Skeletal muscle satellite cell (primary cell): ENCODE data around the gene DLK2.

ENCODE experiments used
- H3K27me3 ChIP-seq: 2 replicates; pipeline ENCODE4 v1.7.0; 2013; ENCODE audit warnings: low read length; ENCODE audit not compliant: control insufficient read depth, insufficient read depth
- H3K36me3 ChIP-seq: 2 replicates; pipeline ENCODE4 v1.7.0; 2013; ENCODE audit warnings: mild to moderate bottlenecking, control low read depth, low read length; ENCODE audit not compliant: insufficient read depth
- H3K4me1 ChIP-seq: 2 replicates; pipeline ENCODE4 v1.7.0; 2013; ENCODE audit warnings: low read length; ENCODE audit not compliant: control insufficient read depth, insufficient read depth
- H3K4me2 ChIP-seq: 2 replicates; pipeline ENCODE4 v1.7.0; 2013; ENCODE audit warnings: mild to moderate bottlenecking, low read length
- H3K4me3 ChIP-seq: 2 replicates; pipeline ENCODE4 v1.7.0; 2013; ENCODE audit warnings: low read length
- H3K9ac ChIP-seq: 2 replicates; pipeline ENCODE4 v1.7.0; 2013; ENCODE audit warnings: mild to moderate bottlenecking, low read depth, low read length, moderate library complexity
- H3K9me3 ChIP-seq: replicated peaks from 2 replicates; pipeline ENCODE4 v1.7.0; 2013; ENCODE audit warnings: mild to moderate bottlenecking, control low read depth, low read length

Gene DLK2

GRCh38 chr6:43450699-43451131 lies 4.6 kb downstream of the DLK2 start:
- Histone ChIP-seq H3K4me1 (peaks cover 7% of the 10 kb centered on the region), H3K4me2 (no peak overlapping the region), H3K9ac (no peak overlapping the region), H3K4me3 (no peak overlapping the region), H3K9me3 (no peaks in the 10 kb centered on the region), H3K36me3 (peaks cover 54% of the 10 kb centered on the region), H3K27me3 (peaks cover 1% of the 10 kb centered on the region)

- no peak overlapping the region for H3K9ac ChIP-seq
- H3K36me3 ChIP-seq, result peaks cover 66% of the 10 kb centered on the region
- no peaks in the 10 kb centered on the region for H3K27me3 ChIP-seq
- no peak overlapping the region for H3K4me3 ChIP-seq
- H3K9me3 ChIP-seq, result no peaks in the 10 kb centered on the region
- no peaks in the 10 kb centered on the region for H3K4me1 ChIP-seq
- H3K4me2 ChIP-seq, result no peak overlapping the region
Observed at GRCh38 chr6:43448916-43449315, 6.4 kb downstream of the DLK2 start.

- no peak overlapping the region for H3K4me3 ChIP-seq
- peaks cover 70% of the 10 kb centered on the region for H3K36me3 ChIP-seq
- H3K9ac ChIP-seq, result no peak overlapping the region
Observed at GRCh38 chr6:43447604-43448003, 7.7 kb downstream of the DLK2 start.

GRCh38 chr6:43445576-43445975 lies 9.8 kb downstream of the DLK2 start:
- Histone ChIP-seq H3K9ac (no peak overlapping the region), H3K36me3 (peaks cover 68% of the 10 kb centered on the region)

More at GRCh38 chr6:43447604-43448003, 7.7 kb downstream of the DLK2 start:
- Histone ChIP-seq H3K4me1 (no peaks in the 10 kb centered on the region), H3K9me3 (no peaks in the 10 kb centered on the region), H3K27me3 (no peaks in the 10 kb centered on the region), H3K4me2 (no peak overlapping the region)

GRCh38 chr6:43444582-43444981 lies 10.8 kb downstream of the DLK2 start:
- H3K9ac ChIP-seq, result no peak overlapping the region
- H3K4me3 ChIP-seq, result no peak overlapping the region
- H3K27me3 ChIP-seq, result no peaks in the 10 kb centered on the region
- H3K4me2 ChIP-seq, result no peak overlapping the region
- no peaks in the 10 kb centered on the region for H3K4me1 ChIP-seq
- no peaks in the 10 kb centered on the region for H3K9me3 ChIP-seq
- peaks cover 63% of the 10 kb centered on the region for H3K36me3 ChIP-seq

More at GRCh38 chr6:43445576-43445975, 9.8 kb downstream of the DLK2 start:
- H3K4me1 ChIP-seq, result no peaks in the 10 kb centered on the region
- no peaks in the 10 kb centered on the region for H3K27me3 ChIP-seq
- H3K9me3 ChIP-seq, result no peaks in the 10 kb centered on the region
- H3K4me3 ChIP-seq, result no peak overlapping the region
- no peak overlapping the region for H3K4me2 ChIP-seq

- Histone ChIP-seq H3K36me3 (peaks cover 60% of the 10 kb centered on the region), H3K27me3 (no peaks in the 10 kb centered on the region), H3K9me3 (no peaks in the 10 kb centered on the region), H3K4me2 (no peak overlapping the region), H3K4me1 (no peaks in the 10 kb centered on the region), H3K9ac (no peak overlapping the region), H3K4me3 (no peak overlapping the region)
Observed at GRCh38 chr6:43444036-43444435, 11.3 kb downstream of the DLK2 start.

- H3K4me3 ChIP-seq, result no peak overlapping the region
- H3K4me2 ChIP-seq, result no peak overlapping the region
- no peak overlapping the region for H3K9ac ChIP-seq
- H3K9me3 ChIP-seq, result no peaks in the 10 kb centered on the region
- H3K4me1 ChIP-seq, result no peaks in the 10 kb centered on the region
- peaks cover 60% of the 10 kb centered on the region for H3K36me3 ChIP-seq
- H3K27me3 ChIP-seq, result no peaks in the 10 kb centered on the region
Observed at GRCh38 chr6:43442935-43443334, 12.4 kb downstream of the DLK2 start.

GRCh38 chr6:43437700-43438099 lies 17.6 kb downstream of the DLK2 start:
- Histone ChIP-seq H3K4me2 (no peak overlapping the region), H3K36me3 (peaks cover 56% of the 10 kb centered on the region), H3K4me1 (peaks cover 16% of the 10 kb centered on the region), H3K9ac (no peak overlapping the region), H3K9me3 (no peaks in the 10 kb centered on the region), H3K27me3 (no peaks in the 10 kb centered on the region), H3K4me3 (no peak overlapping the region)

- peaks cover 57% of the 10 kb centered on the region for H3K36me3 ChIP-seq
- peak overlapping the region; percentile 22 for H3K4me2 ChIP-seq
- H3K9me3 ChIP-seq, result no peaks in the 10 kb centered on the region
- peak overlapping the region; percentile 10 for H3K9ac ChIP-seq
- no peaks in the 10 kb centered on the region for H3K27me3 ChIP-seq
- H3K4me1 ChIP-seq, result peaks cover 16% of the 10 kb centered on the region
- no peak overlapping the region for H3K4me3 ChIP-seq
Observed at GRCh38 chr6:43436577-43437282, 18.6 kb downstream of the DLK2 start.

GRCh38 chr6:43435682-43436437 lies 19.5 kb downstream of the DLK2 start:
- H3K9me3 ChIP-seq, result no peaks in the 10 kb centered on the region
- no peak overlapping the region for H3K4me3 ChIP-seq
- H3K27me3 ChIP-seq, result no peaks in the 10 kb centered on the region
- no peak overlapping the region for H3K9ac ChIP-seq
- H3K36me3 ChIP-seq, result peaks cover 55% of the 10 kb centered on the region
- H3K4me2 ChIP-seq, result peak overlapping the region; percentile 22
- H3K4me1 ChIP-seq, result peaks cover 16% of the 10 kb centered on the region

- no peaks in the 10 kb centered on the region for H3K9me3 ChIP-seq
- no peak overlapping the region for H3K4me2 ChIP-seq
- H3K36me3 ChIP-seq, result peaks cover 51% of the 10 kb centered on the region
- no peaks in the 10 kb centered on the region for H3K27me3 ChIP-seq
- H3K9ac ChIP-seq, result no peak overlapping the region
- no peak overlapping the region for H3K4me3 ChIP-seq
- peaks cover 16% of the 10 kb centered on the region for H3K4me1 ChIP-seq
Observed at GRCh38 chr6:43434943-43435342, 20.4 kb downstream of the DLK2 start.
